ENCODE data around the gene GALNT16.

The GALNT16 gene

DNA sequence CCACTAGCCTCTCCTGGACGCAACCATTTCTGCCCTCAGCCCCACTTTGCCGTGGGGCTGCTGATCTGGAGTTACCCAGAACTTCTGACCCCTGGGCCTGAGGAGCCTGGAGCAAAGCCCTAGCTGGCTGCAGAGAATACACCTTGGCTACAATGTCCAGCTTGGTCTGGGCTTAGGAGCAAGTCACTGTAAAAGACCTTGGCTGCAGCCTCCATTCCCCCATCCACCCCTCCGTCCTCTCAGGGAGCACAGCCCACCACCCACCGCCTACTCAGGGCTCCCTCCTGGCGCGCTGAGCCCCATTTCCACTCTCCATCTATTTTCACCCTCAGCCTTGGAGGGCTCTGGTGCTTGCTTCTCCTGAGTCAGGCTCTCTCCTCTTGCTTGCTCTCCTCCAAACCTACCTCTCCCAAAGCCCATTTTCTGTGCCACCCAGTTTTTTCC is 95.2 kb downstream of the GALNT16 start:
- TF ChIP-seq, protein P1, sequence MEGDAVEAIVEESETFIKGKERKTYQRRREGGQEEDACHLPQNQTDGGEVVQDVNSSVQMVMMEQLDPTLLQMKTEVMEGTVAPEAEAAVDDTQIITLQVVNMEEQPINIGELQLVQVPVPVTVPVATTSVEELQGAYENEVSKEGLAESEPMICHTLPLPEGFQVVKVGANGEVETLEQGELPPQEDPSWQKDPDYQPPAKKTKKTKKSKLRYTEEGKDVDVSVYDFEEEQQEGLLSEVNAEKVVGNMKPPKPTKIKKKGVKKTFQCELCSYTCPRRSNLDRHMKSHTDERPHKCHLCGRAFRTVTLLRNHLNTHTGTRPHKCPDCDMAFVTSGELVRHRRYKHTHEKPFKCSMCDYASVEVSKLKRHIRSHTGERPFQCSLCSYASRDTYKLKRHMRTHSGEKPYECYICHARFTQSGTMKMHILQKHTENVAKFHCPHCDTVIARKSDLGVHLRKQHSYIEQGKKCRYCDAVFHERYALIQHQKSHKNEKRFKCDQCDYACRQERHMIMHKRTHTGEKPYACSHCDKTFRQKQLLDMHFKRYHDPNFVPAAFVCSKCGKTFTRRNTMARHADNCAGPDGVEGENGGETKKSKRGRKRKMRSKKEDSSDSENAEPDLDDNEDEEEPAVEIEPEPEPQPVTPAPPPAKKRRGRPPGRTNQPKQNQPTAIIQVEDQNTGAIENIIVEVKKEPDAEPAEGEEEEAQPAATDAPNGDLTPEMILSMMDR (IDR thresholded peaks at IDR 0.05; ENCODE audit: borderline replicate concordance, control extremely low read depth, extremely low read depth, insufficient read depth, missing control alignments), result no peak
- DNase-seq (ENCODE audit: low spot score), result no peak

DNA sequence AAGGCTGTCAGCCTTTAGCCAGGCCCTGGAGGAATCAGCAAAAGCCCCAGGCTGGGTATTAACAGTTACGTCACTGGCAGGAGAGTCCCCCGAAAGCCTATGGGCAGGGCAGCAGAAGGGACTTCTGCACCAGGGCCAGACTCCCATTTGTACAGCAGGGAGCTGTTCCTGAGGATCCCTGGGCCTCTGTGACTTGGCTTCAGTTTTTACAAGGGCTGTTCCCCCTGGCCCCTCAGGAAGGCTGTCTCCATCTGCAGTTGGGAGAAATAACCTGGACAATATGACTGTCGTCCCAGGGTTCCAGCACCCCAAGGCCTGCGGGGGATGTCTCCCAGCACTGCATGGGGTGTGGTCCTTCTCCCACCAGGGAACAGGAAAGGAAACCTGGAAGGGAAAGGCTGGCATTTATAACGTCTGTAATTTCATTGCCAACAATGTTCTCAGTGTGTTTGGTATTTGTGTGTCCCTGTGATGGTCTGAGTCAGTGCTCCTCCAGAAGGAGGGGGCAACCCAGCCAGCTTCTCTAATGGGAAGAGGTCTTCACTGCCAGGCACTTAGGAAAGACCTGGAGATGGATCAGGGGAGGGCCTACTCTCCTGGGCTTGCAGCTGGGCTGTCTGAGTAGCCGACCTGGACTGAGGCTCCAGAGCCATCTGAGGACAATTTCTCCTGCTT is 95.8 kb downstream of the GALNT16 start:
- in situ Hi-C loops (cut with MboI; ENCODE audit: low sequenced_read_pairs, unreplicated experiment), result no loop called here
- TF ChIP-seq, protein P1 (IDR thresholded peaks at IDR 0.05; ENCODE audit: borderline replicate concordance, control extremely low read depth, extremely low read depth, insufficient read depth, missing control alignments), result no peak
- no peak for DNase-seq (ENCODE audit: low spot score)

More for the DNA sequence above, 95.2 kb downstream of the GALNT16 start:
- in situ Hi-C loops (cut with MboI; ENCODE audit: low sequenced_read_pairs, unreplicated experiment), result no loop called here

DNA sequence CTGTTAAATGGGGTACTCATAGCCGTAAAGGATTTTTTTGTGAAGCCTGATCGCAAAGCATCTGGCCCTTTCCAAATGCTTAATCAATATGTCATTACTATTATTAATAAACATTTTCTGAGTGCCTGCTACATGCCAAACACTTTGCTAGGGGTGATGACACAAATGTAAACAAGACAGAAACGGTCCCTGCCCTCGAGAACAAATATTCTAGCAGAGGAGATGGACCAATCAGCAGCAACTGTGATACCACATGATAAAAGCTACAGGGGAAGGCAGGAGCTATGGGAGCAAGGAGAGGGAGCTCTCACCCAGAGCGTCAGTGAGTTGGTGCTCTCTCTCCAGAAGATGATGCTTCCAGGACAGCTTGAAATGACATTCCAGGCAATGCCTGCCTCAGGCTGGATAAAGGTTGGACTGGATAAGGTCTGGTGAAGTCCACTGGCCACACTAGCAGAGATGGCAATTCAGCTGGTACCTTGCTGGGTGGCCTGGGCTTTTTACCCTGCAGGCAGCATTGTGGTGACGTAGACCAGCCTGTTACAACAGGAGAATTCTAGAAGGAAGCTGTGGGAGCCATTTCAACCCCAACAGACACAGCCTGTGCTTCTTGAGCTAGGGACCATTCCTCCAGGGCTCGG is 97.1 kb downstream of the GALNT16 start:
- DNase-seq (ENCODE audit: low spot score), result no peak
- TF ChIP-seq, protein P1 (IDR thresholded peaks at IDR 0.05; ENCODE audit: borderline replicate concordance, control extremely low read depth, extremely low read depth, insufficient read depth, missing control alignments), result no peak
- in situ Hi-C loops (cut with MboI; ENCODE audit: low sequenced_read_pairs, unreplicated experiment), result no loop called here

DNA sequence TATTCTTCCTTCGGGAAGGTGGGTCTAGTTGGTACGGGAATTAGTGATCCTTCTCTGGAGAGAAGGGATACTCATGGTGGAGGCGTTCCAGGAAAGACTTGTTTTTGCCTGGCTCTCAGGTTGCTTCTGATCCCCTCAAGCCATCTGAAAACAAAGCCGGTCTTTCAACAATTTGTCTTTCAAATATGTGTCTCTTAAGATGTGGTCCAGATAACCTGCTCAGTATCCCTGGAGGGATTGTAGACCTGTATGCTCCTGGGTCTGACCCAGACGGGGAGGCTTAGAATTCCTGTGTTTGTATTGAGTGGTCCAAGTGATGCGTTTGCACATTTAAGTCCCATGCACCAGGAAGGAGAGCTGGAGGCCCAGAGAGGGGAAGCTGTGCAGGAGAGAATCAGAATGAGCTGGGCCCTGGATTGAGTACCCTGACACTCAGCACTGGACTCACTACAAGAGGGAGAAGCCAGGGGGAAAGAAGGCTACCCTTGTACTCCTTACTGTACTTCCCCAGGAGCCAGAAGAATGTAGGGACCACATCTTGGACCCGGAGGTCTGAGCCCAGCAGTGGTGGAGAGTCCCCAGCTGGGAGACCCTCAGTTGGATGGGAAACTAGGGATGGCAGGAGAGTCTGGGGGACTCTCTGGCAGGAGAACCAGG is 97.7 kb downstream of the GALNT16 start:
- no peak for DNase-seq (ENCODE audit: low spot score)
- in situ Hi-C loops (cut with MboI; ENCODE audit: low sequenced_read_pairs, unreplicated experiment), result no loop called here

DNA sequence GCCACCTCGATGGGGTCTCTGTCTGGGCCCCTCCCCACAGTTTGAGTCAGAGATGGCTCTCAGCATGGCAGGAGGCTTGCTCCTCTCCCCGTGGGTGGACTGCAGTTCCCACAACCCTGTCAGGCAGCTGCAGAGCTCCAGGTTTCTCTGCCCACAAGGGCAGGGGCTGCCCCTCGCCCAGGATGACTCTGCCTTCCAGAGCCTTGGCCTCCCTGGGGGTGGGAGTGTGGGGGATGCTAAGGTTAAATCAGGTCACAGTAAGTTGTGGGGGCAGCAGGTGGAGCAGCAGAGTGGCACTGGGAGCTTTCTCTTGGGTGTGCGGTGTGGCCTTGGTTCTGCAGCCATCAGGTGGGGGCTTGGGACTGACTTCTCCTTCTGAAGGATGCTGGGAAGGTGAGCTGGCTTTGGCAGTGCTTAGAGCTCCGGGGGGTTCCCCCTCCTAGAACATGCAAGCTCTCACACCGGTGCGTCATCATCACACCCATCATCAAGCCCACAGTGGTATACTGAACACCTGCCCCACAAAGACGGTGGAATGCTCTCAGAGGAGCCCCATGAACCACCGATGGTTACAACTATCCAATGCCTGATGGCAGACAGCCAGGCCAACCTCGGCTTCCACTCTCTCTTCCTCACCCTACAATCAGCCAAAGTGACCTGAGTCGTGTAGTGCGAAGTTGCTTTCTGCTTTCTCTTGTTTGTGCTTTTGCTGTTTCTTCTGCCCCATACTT is 98.4 kb downstream of the GALNT16 start:
- TF ChIP-seq, protein P1 (IDR thresholded peaks at IDR 0.05; ENCODE audit: borderline replicate concordance, control extremely low read depth, extremely low read depth, insufficient read depth, missing control alignments), result no peak
- in situ Hi-C loops (cut with MboI; ENCODE audit: low sequenced_read_pairs, unreplicated experiment), result no loop called here

More for the DNA sequence above, 97.7 kb downstream of the GALNT16 start:
- TF ChIP-seq, protein P1 (IDR thresholded peaks at IDR 0.05; ENCODE audit: borderline replicate concordance, control extremely low read depth, extremely low read depth, insufficient read depth, missing control alignments), result no peak

DNA sequence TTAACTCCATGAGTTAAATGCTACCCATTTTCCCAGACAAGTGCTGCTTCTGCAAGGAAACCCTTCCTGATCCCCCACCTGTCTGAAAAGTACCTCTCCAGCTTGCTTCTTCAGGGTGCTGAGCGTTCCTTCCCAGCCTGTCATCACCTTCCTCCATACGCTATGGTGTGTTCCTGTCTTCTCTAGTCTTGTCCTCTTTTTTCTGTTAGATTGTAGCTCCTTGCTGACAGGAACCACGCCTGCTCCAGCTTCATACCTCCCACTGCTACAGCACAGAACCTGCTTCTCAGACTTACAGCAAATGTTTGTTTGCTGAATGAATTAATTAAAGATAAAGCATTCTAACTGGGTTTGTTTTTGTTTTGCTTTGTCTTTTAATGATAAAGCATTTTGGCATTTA is 99.0 kb downstream of the GALNT16 start:
- in situ Hi-C loops (cut with MboI; ENCODE audit: low sequenced_read_pairs, unreplicated experiment), result no loop called here
- no peak for DNase-seq (ENCODE audit: low spot score)
- TF ChIP-seq, protein P1 (IDR thresholded peaks at IDR 0.05; ENCODE audit: borderline replicate concordance, control extremely low read depth, extremely low read depth, insufficient read depth, missing control alignments), result no peak

More for the DNA sequence above, 98.4 kb downstream of the GALNT16 start:
- peak; percentile 72 for DNase-seq (ENCODE audit: low spot score)
